ENCODE results near the gene SLC16A10. TPM values are rescaled to one million over a fixed set of nuclear protein-coding genes. Genes with fewer than 3 reads are reported as not detected.

The SLC16A10 gene
- total and polyA plus RNA-seq, 2 of the 8 experiments (the other 6 are each of a cell fraction or from before 2014, with no cell fraction given): 18.6 to 23.2 TPM

DNA sequence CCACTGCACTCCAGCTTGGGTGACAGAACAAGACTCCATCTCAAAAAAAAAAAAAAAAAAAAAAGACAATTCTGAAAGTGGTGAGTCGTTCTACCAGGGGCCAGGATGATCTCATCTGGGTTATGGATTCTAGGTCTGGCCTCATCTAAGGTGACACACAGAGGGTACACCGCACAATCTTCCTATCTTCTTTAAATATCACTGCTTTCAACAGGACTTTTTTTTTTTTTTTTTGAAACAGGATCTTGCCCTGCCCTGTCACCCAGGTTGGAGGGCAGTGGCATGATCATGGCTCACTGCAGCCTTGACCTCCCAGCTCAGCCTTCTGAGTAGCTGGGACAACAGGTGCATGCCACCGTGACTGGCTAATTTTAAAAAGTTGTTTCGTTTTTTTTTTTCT, 67.7 kb downstream of the SLC16A10 start:
- Histone ChIP-seq H3K4me1 (replicated peaks in 1 of 4; ENCODE audit: control insufficient read depth in 3 of 4, insufficient read depth in 4 of 4, low read length in 3 of 4) (no peaks in the 10 kb centered on the region), H3K23me2 (ENCODE audit: low read depth, low read length) (no peaks in the 10 kb centered on the region), H3K79me2 (ENCODE audit: control insufficient read depth in 1 of 2, insufficient read depth in 2 of 2, low read length in 2 of 2) (no peaks in the 10 kb centered on the region), H3K18ac (ENCODE audit: extremely low read depth, low read length) (no peak overlapping the region), H4K20me1 (replicated peaks in 1 of 2; ENCODE audit: control insufficient read depth in 1 of 2, insufficient read depth in 2 of 2, low read length in 2 of 2) (no peaks in the 10 kb centered on the region), H3K27me3 (replicated peaks in 1 of 4; ENCODE audit: control insufficient read depth in 3 of 4, extremely low read depth in 1 of 4, insufficient read depth in 3 of 4, low read length in 3 of 4) (no peaks in the 10 kb centered on the region), H3K14ac (ENCODE audit: insufficient read length) (no peak overlapping the region), H3K9me3 (ENCODE audit: insufficient read depth in 2 of 2, low read depth in 1 of 2, low read length in 1 of 2) (no peaks in the 10 kb centered on the region), H3K27ac (ENCODE audit: low read depth, low read length) (no peak overlapping the region), H3K4me3 (ENCODE audit: extremely low read depth in 1 of 4, insufficient read depth in 2 of 4, low read depth in 3 of 4, low read length in 4 of 4) (no peak overlapping the region), H4K5ac (ENCODE audit: insufficient read length, low read depth, low read length) (no peak overlapping the region), H2AK5ac (ENCODE audit: low read depth, low read length) (no peak overlapping the region), H2BK12ac (ENCODE audit: low read depth, low read length) (no peak overlapping the region), H2AFZ (ENCODE audit: low read length) (no peak overlapping the region), H3K4ac (replicated peaks; ENCODE audit: insufficient read length, low read depth, low read length) (no peak overlapping the region), H2BK5ac (ENCODE audit: low read depth, low read length) (no peak overlapping the region), H3K79me1 (ENCODE audit: low read depth, low read length) (no peaks in the 10 kb centered on the region), H4K8ac (ENCODE audit: extremely low read depth, insufficient read depth, low read length) (no peak overlapping the region), H3K9ac (replicated peaks in 1 of 4; ENCODE audit: extremely low read depth in 1 of 4, low read depth in 3 of 4, low read length in 3 of 4) (no peak overlapping the region), H3K4me2 (ENCODE audit: insufficient read depth in 1 of 2, low read depth in 2 of 2, low read length in 2 of 2) (no peak overlapping the region), H2BK20ac (ENCODE audit: low read length) (no peak overlapping the region), H3K36me3 (ENCODE audit: control insufficient read depth in 2 of 4, insufficient read depth in 4 of 4, low read length in 3 of 4) (no peaks in the 10 kb centered on the region), H3K56ac (replicated peaks; ENCODE audit: insufficient read length, low read depth, low read length) (no peak overlapping the region), H3K23ac (ENCODE audit: insufficient read length) (no peak overlapping the region), H2BK15ac (ENCODE audit: low read length) (no peak overlapping the region), H4K91ac (replicated peaks; ENCODE audit: insufficient read length, low read length) (no peak overlapping the region), H2BK120ac (replicated peaks; ENCODE audit: low read depth, low read length) (no peak overlapping the region)
- no peak for DNase-seq (ENCODE audit: low read depth in 1 of 2, low spot score in 2 of 2)
- FAIRE-seq: no peak
- WGBS, 2 experiments (ENCODE audit: extremely low coverage in 1 of 2, insufficient coverage in 1 of 2, insufficient read length in 1 of 2, insufficient replicate concordance in 2 of 2, low coverage in 1 of 2, low lambda C conversion rate in 2 of 2, missing lambda C conversion rate in 1 of 2): 86% methylated on average over 4 of the region's 4 CpGs; no CpG with 5 or more reads in 1 of the 2 experiments
- ChIA-PET POLR2A (ENCODE audit: partially characterized antibody) (no interaction called here), CTCF (ENCODE audit: partially characterized antibody) (no interaction called here)
- TF ChIP-seq CREB1 (IDR thresholded peaks at IDR 0.05) (no peak), CBX8 (IDR thresholded peaks at IDR 0.05; ENCODE audit: borderline replicate concordance, low read depth, low read length) (no peak)
